ENCODE results near the gene CCM2L.

The CCM2L gene

GRCh38 chr20:32019156-32019510, 8.9 kb downstream of the CCM2L start:
- peaks cover 21% of the 10 kb centered on the region for H3K4me1 ChIP-seq (ENCODE audit: control insufficient read depth, low read length)
- no peaks in the 10 kb centered on the region for H3K9me2 ChIP-seq (replicated peaks; ENCODE audit: control insufficient read depth, low read length)
- H3K9me3 ChIP-seq (ENCODE audit: control insufficient read depth, insufficient read depth, low read length): no peaks in the 10 kb centered on the region
- no peak for TF ChIP-seq EZH2phosphoT487 (IDR thresholded peaks at IDR 0.05; ENCODE audit: borderline replicate concordance, low read length)
- TF ChIP-seq, protein P1, sequence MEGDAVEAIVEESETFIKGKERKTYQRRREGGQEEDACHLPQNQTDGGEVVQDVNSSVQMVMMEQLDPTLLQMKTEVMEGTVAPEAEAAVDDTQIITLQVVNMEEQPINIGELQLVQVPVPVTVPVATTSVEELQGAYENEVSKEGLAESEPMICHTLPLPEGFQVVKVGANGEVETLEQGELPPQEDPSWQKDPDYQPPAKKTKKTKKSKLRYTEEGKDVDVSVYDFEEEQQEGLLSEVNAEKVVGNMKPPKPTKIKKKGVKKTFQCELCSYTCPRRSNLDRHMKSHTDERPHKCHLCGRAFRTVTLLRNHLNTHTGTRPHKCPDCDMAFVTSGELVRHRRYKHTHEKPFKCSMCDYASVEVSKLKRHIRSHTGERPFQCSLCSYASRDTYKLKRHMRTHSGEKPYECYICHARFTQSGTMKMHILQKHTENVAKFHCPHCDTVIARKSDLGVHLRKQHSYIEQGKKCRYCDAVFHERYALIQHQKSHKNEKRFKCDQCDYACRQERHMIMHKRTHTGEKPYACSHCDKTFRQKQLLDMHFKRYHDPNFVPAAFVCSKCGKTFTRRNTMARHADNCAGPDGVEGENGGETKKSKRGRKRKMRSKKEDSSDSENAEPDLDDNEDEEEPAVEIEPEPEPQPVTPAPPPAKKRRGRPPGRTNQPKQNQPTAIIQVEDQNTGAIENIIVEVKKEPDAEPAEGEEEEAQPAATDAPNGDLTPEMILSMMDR (IDR thresholded peaks at IDR 0.05; ENCODE audit: low read depth, low read length, poor library complexity, severe bottlenecking): no peak
- peaks cover 49% of the 10 kb centered on the region for H3K27me3 ChIP-seq (ENCODE audit: control insufficient read depth, low read length)
- H3K79me2 ChIP-seq (ENCODE audit: control insufficient read depth, low read length): no peaks in the 10 kb centered on the region
- H3K4me2 ChIP-seq (ENCODE audit: low read length): peak overlapping the region; percentile 90
- H3K27ac ChIP-seq (ENCODE audit: low read depth, low read length): no peak overlapping the region
- no peaks in the 10 kb centered on the region for H3K36me3 ChIP-seq (ENCODE audit: control insufficient read depth, low read length)
- no peaks in the 10 kb centered on the region for H3F3A ChIP-seq (ENCODE audit: control insufficient read depth, insufficient read depth)
- peak overlapping the region; percentile 49 for H3K4me3 ChIP-seq (ENCODE audit: low read length)
- no peaks in the 10 kb centered on the region for H4K20me1 ChIP-seq (ENCODE audit: control insufficient read depth, insufficient read depth, low read depth, low read length)

DNA sequence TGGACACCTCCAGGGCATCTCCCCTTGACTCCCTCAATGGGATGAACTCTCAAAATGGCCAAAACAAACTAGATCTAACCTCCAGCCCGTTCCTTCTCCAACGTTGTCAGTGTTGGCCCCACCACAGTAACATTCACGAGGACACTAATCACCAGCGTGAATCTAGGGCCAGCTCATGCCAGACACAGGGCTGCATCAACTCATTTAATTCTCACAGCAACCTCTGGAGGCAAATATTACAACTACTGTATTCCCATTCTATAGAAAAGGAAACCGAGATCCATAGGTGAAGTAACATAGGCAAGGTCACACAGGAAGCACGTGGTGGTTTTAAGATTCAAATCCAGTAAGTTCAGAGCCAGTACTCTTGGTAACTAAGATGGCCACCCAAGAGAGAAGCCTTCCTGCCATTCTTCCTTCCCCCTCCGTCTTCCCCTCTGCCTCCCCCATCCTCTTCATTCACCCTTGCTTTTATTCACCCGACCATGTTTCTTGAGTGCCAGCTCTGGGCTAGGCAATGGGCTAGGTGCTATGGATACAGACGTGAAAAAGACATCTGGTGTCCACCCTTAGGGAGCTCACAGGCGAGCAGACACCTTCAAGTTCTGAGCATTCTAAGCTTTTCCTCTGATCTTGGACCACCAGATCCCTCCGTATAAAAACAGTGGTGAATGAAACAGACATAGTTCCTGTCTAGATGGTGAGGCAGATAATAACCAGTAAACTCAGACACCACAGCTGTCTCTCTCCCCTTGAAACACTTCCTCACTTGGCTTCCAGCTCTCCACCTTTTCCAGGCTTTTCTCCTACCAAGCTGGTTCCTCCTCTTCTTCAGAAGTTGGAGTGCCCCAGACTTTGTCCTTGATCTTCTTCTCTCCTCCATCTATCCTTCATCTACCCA, 9.6 kb downstream of the CCM2L start:
- Histone ChIP-seq H3K27me3 (ENCODE audit: control insufficient read depth, low read length) (peaks cover 51% of the 10 kb centered on the region), H3K4me1 (ENCODE audit: control insufficient read depth, low read length) (peaks cover 27% of the 10 kb centered on the region), H3K9me2 (replicated peaks; ENCODE audit: control insufficient read depth, low read length) (no peaks in the 10 kb centered on the region), H4K20me1 (ENCODE audit: control insufficient read depth, insufficient read depth, low read depth, low read length) (no peaks in the 10 kb centered on the region), H3K36me3 (ENCODE audit: control insufficient read depth, low read length) (no peaks in the 10 kb centered on the region), H3K4me2 (ENCODE audit: low read length) (peak overlapping the region; percentile 90), H3K4me3 (ENCODE audit: low read length) (peak overlapping the region; percentile 49), H3K27ac (ENCODE audit: low read depth, low read length) (no peak overlapping the region), H3F3A (ENCODE audit: control insufficient read depth, insufficient read depth) (peaks cover under 1% of the 10 kb centered on the region; the same call in 1 of the 2 replicates), H3K9me3 (ENCODE audit: control insufficient read depth, insufficient read depth, low read length) (no peaks in the 10 kb centered on the region), H3K79me2 (ENCODE audit: control insufficient read depth, low read length) (no peaks in the 10 kb centered on the region)
- no peak for TF ChIP-seq EZH2phosphoT487 (IDR thresholded peaks at IDR 0.05; ENCODE audit: borderline replicate concordance, low read length)
- TF ChIP-seq, protein P1 (IDR thresholded peaks at IDR 0.05; ENCODE audit: low read depth, low read length, poor library complexity, severe bottlenecking): no peak

DNA sequence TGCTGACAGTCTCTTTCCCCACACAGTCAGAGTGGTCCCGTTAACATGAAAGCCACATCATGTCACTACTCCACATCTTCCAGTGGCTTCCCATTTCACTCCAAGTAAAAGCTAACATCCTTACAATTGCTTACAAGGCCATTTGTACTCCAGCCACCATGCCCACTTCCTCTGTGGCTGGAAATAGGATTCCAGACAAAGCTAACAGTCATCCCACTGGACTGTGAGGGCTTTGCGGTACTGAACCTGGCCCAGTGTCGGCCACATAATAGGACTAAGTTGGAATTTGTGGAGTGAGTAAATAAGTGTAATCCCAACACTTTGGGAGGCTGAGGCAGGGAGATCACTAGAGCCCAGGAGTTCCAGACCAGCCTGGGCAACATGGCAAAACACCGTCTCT, 10.9 kb downstream of the CCM2L start:
- no peaks in the 10 kb centered on the region for H3K9me3 ChIP-seq (ENCODE audit: control insufficient read depth, insufficient read depth, low read length)
- no peaks in the 10 kb centered on the region for H4K20me1 ChIP-seq (ENCODE audit: control insufficient read depth, insufficient read depth, low read depth, low read length)
- H3K4me1 ChIP-seq (ENCODE audit: control insufficient read depth, low read length): peaks cover 34% of the 10 kb centered on the region
- no peak for TF ChIP-seq EZH2phosphoT487 (IDR thresholded peaks at IDR 0.05; ENCODE audit: borderline replicate concordance, low read length)
- TF ChIP-seq, protein P1 (IDR thresholded peaks at IDR 0.05; ENCODE audit: low read depth, low read length, poor library complexity, severe bottlenecking): no peak
- peaks cover 50% of the 10 kb centered on the region for H3K27me3 ChIP-seq (ENCODE audit: control insufficient read depth, low read length)
- no peak overlapping the region for H3K27ac ChIP-seq (ENCODE audit: low read depth, low read length)
- H3K9me2 ChIP-seq (replicated peaks; ENCODE audit: control insufficient read depth, low read length): no peaks in the 10 kb centered on the region
- no peak overlapping the region for H3K4me2 ChIP-seq (ENCODE audit: low read length)
- H3K79me2 ChIP-seq (ENCODE audit: control insufficient read depth, low read length): no peaks in the 10 kb centered on the region
- H3K4me3 ChIP-seq (ENCODE audit: low read length): no peak overlapping the region
- peaks cover 2% of the 10 kb centered on the region; the same call in 1 of the 2 replicates for H3F3A ChIP-seq (ENCODE audit: control insufficient read depth, insufficient read depth)
- H3K36me3 ChIP-seq (ENCODE audit: control insufficient read depth, low read length): no peaks in the 10 kb centered on the region
